ENCODE data around the gene GNB1. TPM values are rescaled to one million over a fixed set of nuclear protein-coding genes. Genes with fewer than 3 reads are reported as not detected.

GNB1 gene
- total and polyA plus RNA-seq, 10 of the 15 experiments (the other 5 are each of a cell fraction or from before 2014, with no cell fraction given): 23.0 to 392 (median 93.9) TPM

GRCh38 chr1:1922702-1922955 is 31.7 kb upstream of the GNB1 start (continued):
- no peak for TF ChIP-seq TAF1 (IDR thresholded peaks at IDR 0.05; ENCODE audit: borderline replicate concordance, low read depth, low read length)
- no peak for TF ChIP-seq KAT2A (conservative IDR thresholded peaks at IDR 0.05; ENCODE audit: control insufficient read depth, low read depth, low read length)
- TF ChIP-seq NKRF (conservative IDR thresholded peaks at IDR 0.05): no peak
- TF ChIP-seq ZSCAN29 (IDR thresholded peaks at IDR 0.05): no peak

- no peaks in the 10 kb centered on the region for H4K20me1 ChIP-seq (ENCODE audit: control insufficient read depth, insufficient read depth)
- no peak overlapping the region for H3K4me2 ChIP-seq (ENCODE audit: control insufficient read depth, insufficient read depth)
- RAD21 ChIA-PET (ENCODE audit: unreplicated experiment): no interaction called here
- no peak overlapping the region for H3K9ac ChIP-seq (ENCODE audit: control insufficient read depth, insufficient read depth, low read length)
- intact Hi-C loops (cut with micrococcal nuclease; ENCODE audit: unreplicated experiment): no loop called here
- SMC1A ChIA-PET (ENCODE audit: uncharacterized antibody, unreplicated experiment): no interaction called here
- in situ Hi-C loops (cut with MboI): no loop called here
- ATAC-seq (no peak), DNase-seq (ENCODE audit: low read depth, low spot score) (no peak), FAIRE-seq (no peak)
- H2AFZ ChIP-seq (ENCODE audit: control insufficient read depth, low read depth, low read length): no peak overlapping the region
- H3K27me3 ChIP-seq (replicated peaks in 1 of 2; ENCODE audit: control insufficient read depth in 2 of 2, insufficient read depth in 2 of 2, low read length in 1 of 2): peaks cover 0 to 2% of the 10 kb centered on the region in 2 experiments; a peak in 1 of 4 replicates
- peaks cover 7% of the 10 kb centered on the region for H3K4me1 ChIP-seq (ENCODE audit: control insufficient read depth, insufficient read depth, low read length)
- POLR2A ChIA-PET: no interaction called here
- no peak overlapping the region for H3K4me3 ChIP-seq
- no peaks in the 10 kb centered on the region for H3K79me2 ChIP-seq (ENCODE audit: control insufficient read depth, insufficient read depth, low read length)
- H3K9me3 ChIP-seq (replicated peaks; ENCODE audit: control insufficient read depth, insufficient read depth, low read length): no peaks in the 10 kb centered on the region
- H3K27ac ChIP-seq (ENCODE audit: control insufficient read depth, insufficient read depth): no peak overlapping the region
- BruUV-seq (replicated peaks): no TSS peak
- H3K36me3 ChIP-seq (ENCODE audit: control insufficient read depth in 2 of 2, insufficient read depth in 2 of 2, low read length in 1 of 2): no peaks in the 10 kb centered on the region
- 45% methylated on average over 16 of the region's 16 CpGs for WGBS (ENCODE audit: insufficient coverage, insufficient replicate concordance, low lambda C conversion rate, missing lambda C conversion rate)
- CTCF ChIA-PET: no interaction called here
- TF ChIP-seq RUNX3 (IDR thresholded peaks at IDR 0.05; ENCODE audit: low read length) (no peak), EED (IDR thresholded peaks at IDR 0.05; ENCODE audit: low read depth) (no peak), POLR2A (IDR thresholded peaks at IDR 0.05; ENCODE audit: low read depth, low read length) (no peak), CUX1 (IDR thresholded peaks at IDR 0.05; ENCODE audit: insufficient replicate concordance, low read depth, low read length) (no peak), ZZZ3 (IDR thresholded peaks at IDR 0.05; ENCODE audit: control insufficient read depth, insufficient read length, low read depth) (no peak), MLLT1 (IDR thresholded peaks at IDR 0.05) (no peak), SIN3A (IDR thresholded peaks at IDR 0.05; ENCODE audit: low read depth, low read length) (no peak), GABPA (IDR thresholded peaks at IDR 0.05; ENCODE audit: low read depth) (no peak)
These were observed 31.2 kb upstream of the GNB1 start for GRCh38 chr1:1921901-1922701.

Data from GM12878 (cell line).